Heart left ventricle (tissue), 13 donors: ENCODE data around the gene ARHGDIB.

Experiments used
- CTCF ChIP-seq, 12 donors: fragments of 200-600 bp; sonication (generic) in 4 of 12; IDR thresholded peaks; one replicate each; pipeline versions ENCODE4 v1.5.0 to v1.8.0; 2018 to 2022; ENCODE audit warnings: antibody characterized with exemption in 12 of 12, mild to moderate bottlenecking in 5 of 12
- POLR2A ChIP-seq, 2 donors: fragments of 450-650 bp; IDR thresholded peaks; one replicate each; pipeline ENCODE4 v1.6.1; 2017; ENCODE audit warnings: antibody characterized with exemption in 2 of 2, mild to moderate bottlenecking in 2 of 2, moderate library complexity in 2 of 2
- donor health status: ischemic (EF 13 %, LVEDD 7.1; RV severe dilation, severe dysfunction).
- donor health status: DM: no; HTN: yes; CAD: no.
- donor health status: DM: no; HTN: no; CAD: no.
- donor health status: ischemic (EF 25% LVEDD 6.9; RV normal size, moderate dysfunction).
- donor health status: ischemic (EF 25% LVEDD 5.7; RV mildly dilated, moderate dysfunction).
- donor health status: ischemic (EF 35%, LVEDD 5.7; RV mildly dilated, moderate dysfunction).
- donor health status: nonischemic (EF 11% LVEDD 7.7; RV severe dilation, severe dysfunction).
- donor health status: DM: yes; HTN: yes; CAD: no.
- donor health status: PGD.
- donor health status: ischemic (EF 29% LVEDD 5.4; RV normal size, mild dysfunction).
- donor health status: nonischemic (EF 23%, LVEDD 6.1; RV moderate dilation, normal function).

GRCh38 chr12:14951851-14952250 lies 9.6 kb downstream of the ARHGDIB start:
- TF ChIP-seq CTCF (IDR thresholded peaks at IDR 0.05) (no peak), POLR2A (IDR thresholded peaks at IDR 0.05) (no peak)
